HG03095 (cell line): Measurements from ENCODE around the gene GOLGA5.

Source experiments
- ATAC-seq: cut with Tn5 transposase; IDR thresholded peaks from one replicate; pipeline ENCODE4 v1.9.1; 2021; ENCODE audit warnings: moderate library complexity; ENCODE audit not compliant: unreplicated experiment

The GOLGA5 gene

GRCh38 chr14:92874962-92875661 is 81.0 kb downstream of the GOLGA5 start:
- no peak for ATAC-seq

GRCh38 chr14:92877757-92878431 is 83.8 kb downstream of the GOLGA5 start:
- no peak for ATAC-seq

GRCh38 chr14:92880351-92880750 is 86.2 kb downstream of the GOLGA5 start:
- no peak for ATAC-seq

GRCh38 chr14:92880851-92881250 is 86.7 kb downstream of the GOLGA5 start:
- ATAC-seq = no peak

GRCh38 chr14:92883066-92883465 is 89.0 kb downstream of the GOLGA5 start:
- no peak for ATAC-seq

GRCh38 chr14:92884410-92884809 is 90.3 kb downstream of the GOLGA5 start:
- ATAC-seq = no peak

GRCh38 chr14:92885279-92886061 is 91.4 kb downstream of the GOLGA5 start:
- no peak for ATAC-seq

- no peak for ATAC-seq
These were observed 92.2 kb downstream of the GOLGA5 start for GRCh38 chr14:92886337-92886736.

GRCh38 chr14:92887157-92887556 is 93.1 kb downstream of the GOLGA5 start:
- no peak for ATAC-seq

GRCh38 chr14:92888896-92889295 is 94.8 kb downstream of the GOLGA5 start:
- no peak for ATAC-seq
